Neural crest cell (in vitro differentiated cells): ENCODE data around the gene SCN3B. TPM values are rescaled to one million over a fixed set of nuclear protein-coding genes. Genes with fewer than 3 reads are reported as not detected.

Source experiments
- DNase-seq: peaks from one replicate; pipeline ENCODE4 v3.0.0; 2021; ENCODE audit warnings: low read depth, mixed read lengths, low spot score
- H3K27ac Mint-ChIP-seq: one replicate; pipeline ENCODE4 v1.8.0; 2021; ENCODE audit warnings: mild to moderate bottlenecking, mixed read lengths; ENCODE audit not compliant: unreplicated experiment
- H3K27me3 Mint-ChIP-seq: 2 replicates; pipeline ENCODE4 v1.8.0; 2021; ENCODE audit warnings: low read depth, mild to moderate bottlenecking, mixed read lengths
- H3K36me3 Mint-ChIP-seq: 2 replicates; pipeline ENCODE4 v1.8.0; 2021; ENCODE audit warnings: low read depth, mild to moderate bottlenecking, mixed read lengths
- H3K4me1 Mint-ChIP-seq: 2 replicates; pipeline ENCODE4 v1.8.0; 2021; ENCODE audit warnings: mixed read lengths
- H3K4me3 Mint-ChIP-seq: one replicate; pipeline ENCODE4 v1.8.0; 2021; ENCODE audit warnings: mild to moderate bottlenecking, mixed read lengths
- H3K9me3 Mint-ChIP-seq: 2 replicates; pipeline ENCODE4 v1.8.0; 2021; ENCODE audit warnings: mixed read lengths
- total RNA-seq: library from RNA; stranded (reverse); gene quantifications from 2 replicates; pipeline ENCODE4 v1.2.1, GENCODE V29; 2021
- TF ChIP-seq, protein P1 (sequence below): fragments of 200-600 bp; sonication (generic); conservative IDR thresholded peaks from 2 replicates; pipeline ENCODE4 v1.5.0; 2021; ENCODE audit warnings: antibody characterized with exemption, mild to moderate bottlenecking

Gene SCN3B
- total RNA-seq, 1 donor from 2014 or later = 3.6 TPM

DNA sequence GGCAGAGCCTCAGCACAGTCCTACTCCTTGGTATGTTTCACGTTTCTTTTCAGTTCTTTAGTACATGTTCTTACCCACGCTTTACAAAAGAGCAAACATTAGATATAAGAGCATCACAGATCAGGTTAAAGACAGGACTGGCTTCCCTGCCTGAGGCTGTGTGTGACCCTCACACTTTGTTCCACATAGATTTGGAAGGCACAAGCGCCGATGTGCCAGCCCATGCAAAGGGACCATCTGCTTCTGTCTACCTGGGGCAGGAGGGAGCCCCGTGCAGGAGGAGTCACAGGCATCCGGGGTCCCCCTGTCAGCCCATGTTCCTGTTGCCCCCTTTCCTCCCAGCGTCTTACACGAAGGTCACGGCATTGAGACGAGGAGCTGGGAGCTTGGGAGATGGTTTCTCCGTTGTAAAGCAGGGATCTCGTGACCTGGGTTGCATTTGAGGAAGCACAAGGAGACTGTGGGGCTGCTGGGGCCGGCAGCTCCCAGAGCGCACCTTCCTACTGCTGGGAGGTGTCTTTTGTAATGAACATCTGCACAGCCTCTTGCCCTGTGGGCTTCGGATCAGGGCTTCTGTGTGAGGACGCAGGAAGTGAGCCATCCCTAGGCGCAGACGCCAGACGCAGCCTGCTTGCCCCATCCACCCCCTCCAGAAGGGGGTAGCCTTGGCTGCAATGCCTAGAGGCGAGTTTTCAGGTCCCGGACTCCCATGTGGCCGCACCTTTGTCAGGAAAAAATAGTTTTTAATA, 72.6 kb downstream of the SCN3B start:
- Mint-ChIP-seq H3K4me1 (peaks cover 26% of the 10 kb centered on the region), H3K27me3 (peaks cover 7% of the 10 kb centered on the region), H3K36me3 (no peaks in the 10 kb centered on the region), H3K27ac (no peak overlapping the region), H3K4me3 (no peak overlapping the region), H3K9me3 (no peaks in the 10 kb centered on the region)
- TF ChIP-seq, protein P1, sequence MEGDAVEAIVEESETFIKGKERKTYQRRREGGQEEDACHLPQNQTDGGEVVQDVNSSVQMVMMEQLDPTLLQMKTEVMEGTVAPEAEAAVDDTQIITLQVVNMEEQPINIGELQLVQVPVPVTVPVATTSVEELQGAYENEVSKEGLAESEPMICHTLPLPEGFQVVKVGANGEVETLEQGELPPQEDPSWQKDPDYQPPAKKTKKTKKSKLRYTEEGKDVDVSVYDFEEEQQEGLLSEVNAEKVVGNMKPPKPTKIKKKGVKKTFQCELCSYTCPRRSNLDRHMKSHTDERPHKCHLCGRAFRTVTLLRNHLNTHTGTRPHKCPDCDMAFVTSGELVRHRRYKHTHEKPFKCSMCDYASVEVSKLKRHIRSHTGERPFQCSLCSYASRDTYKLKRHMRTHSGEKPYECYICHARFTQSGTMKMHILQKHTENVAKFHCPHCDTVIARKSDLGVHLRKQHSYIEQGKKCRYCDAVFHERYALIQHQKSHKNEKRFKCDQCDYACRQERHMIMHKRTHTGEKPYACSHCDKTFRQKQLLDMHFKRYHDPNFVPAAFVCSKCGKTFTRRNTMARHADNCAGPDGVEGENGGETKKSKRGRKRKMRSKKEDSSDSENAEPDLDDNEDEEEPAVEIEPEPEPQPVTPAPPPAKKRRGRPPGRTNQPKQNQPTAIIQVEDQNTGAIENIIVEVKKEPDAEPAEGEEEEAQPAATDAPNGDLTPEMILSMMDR = no peak
- DNase-seq = no peak

DNA sequence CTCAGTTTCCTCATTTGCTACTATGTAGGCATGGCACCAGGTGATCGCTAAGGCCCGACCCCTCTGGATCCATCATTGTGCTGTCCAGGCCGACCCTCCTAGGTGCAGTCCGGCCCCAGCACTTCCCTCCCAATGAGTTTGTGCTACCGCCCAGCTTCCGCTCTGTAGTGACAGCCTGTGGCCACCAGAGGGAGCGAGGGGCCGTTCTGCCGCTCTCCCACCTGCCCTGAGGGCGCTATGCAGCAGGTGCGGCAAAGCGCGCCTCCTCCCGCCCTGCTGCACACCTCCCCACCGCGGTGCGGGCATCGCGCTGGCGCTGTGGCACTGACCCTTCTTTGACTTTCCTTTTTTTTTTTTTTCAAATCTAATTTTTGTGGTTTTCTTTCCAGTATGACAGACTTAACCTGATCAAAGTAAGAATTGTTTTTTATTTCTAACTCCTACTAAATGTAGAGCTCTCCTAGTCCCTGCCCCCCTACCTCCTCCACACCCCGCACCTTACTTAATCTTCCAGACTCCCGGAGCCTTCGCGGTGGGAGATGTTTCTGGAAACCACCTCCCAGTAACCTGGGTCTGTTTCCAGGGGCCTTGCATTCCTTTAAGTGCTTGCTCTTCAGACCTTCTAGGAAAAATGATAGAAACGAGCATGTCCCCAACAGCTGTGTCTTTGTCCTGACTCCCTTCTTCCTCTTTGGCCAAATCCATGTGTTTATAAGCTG, 73.7 kb downstream of the SCN3B start:
- H3K27me3 Mint-ChIP-seq = peaks cover 11% of the 10 kb centered on the region
- peaks cover 15% of the 10 kb centered on the region for H3K4me1 Mint-ChIP-seq
- no peak overlapping the region for H3K27ac Mint-ChIP-seq
- no peaks in the 10 kb centered on the region for H3K36me3 Mint-ChIP-seq
- TF ChIP-seq, protein P1 = peak; percentile 93
- peak; percentile 61 for DNase-seq
- H3K9me3 Mint-ChIP-seq = no peaks in the 10 kb centered on the region
- no peak overlapping the region for H3K4me3 Mint-ChIP-seq

DNA sequence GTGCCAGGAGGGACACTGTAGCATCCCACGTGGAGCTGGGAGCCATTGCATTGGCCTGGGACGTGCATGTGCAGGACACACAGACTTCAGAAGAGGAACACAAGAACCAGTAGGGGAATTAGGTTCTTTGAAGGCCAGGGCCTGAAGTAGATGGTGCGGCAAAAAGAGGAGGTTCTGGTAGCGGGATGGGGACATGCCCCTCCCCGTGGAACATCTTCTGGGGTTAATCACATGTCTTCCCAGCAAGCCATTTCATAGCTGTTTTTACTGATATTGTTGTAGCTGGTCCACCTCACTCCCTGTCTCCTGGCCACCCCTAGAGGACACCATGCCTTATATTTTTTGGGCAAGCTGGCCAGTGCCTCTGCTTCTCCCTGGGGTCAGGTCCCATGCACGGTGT, 74.3 kb downstream of the SCN3B start:
- no peaks in the 10 kb centered on the region for H3K9me3 Mint-ChIP-seq
- H3K36me3 Mint-ChIP-seq = no peaks in the 10 kb centered on the region
- H3K27ac Mint-ChIP-seq = no peak overlapping the region
- no peak for DNase-seq
- H3K27me3 Mint-ChIP-seq = peaks cover 11% of the 10 kb centered on the region
- H3K4me1 Mint-ChIP-seq = peaks cover 13% of the 10 kb centered on the region
- H3K4me3 Mint-ChIP-seq = no peak overlapping the region
- TF ChIP-seq, protein P1 = no peak

DNA sequence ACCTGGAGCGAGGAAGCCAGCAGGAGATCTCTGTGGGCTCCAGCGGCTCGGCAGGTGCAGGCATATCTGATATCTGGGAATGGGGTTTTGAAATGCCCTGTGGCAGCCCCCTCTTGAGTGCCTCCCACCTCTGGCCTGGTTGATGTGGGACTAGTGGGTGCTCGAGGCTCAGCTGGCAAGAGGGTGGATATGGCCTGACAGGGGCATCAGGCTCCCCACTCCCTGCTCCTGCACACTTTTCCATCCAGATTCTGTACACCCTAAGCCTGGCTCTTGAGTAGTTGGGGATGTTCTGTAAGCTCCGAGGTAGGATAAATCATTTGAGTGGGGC, 75.0 kb downstream of the SCN3B start:
- no peaks in the 10 kb centered on the region for H3K36me3 Mint-ChIP-seq
- H3K27me3 Mint-ChIP-seq = peaks cover 11% of the 10 kb centered on the region
- H3K4me3 Mint-ChIP-seq = no peak overlapping the region
- H3K9me3 Mint-ChIP-seq = no peaks in the 10 kb centered on the region
- peaks cover 13% of the 10 kb centered on the region for H3K4me1 Mint-ChIP-seq
- H3K27ac Mint-ChIP-seq = no peak overlapping the region
- no peak for DNase-seq
- TF ChIP-seq, protein P1 = no peak

Other genes starting within 250 kb of the SCN3B start
- 8.5 and 8.6 TPM in 2 replicates for gene GRAMD1B, start 224.4 kb downstream of the SCN3B start, total RNA-seq
- 22.8 and 25.1 TPM in 2 replicates for gene ZNF202, start 87.0 kb upstream of the SCN3B start, total RNA-seq
- gene OR6X1, start 99.9 kb upstream of the SCN3B start, total RNA-seq = not detected in 2 replicates
- not detected in 2 replicates for gene OR6M1, start 151.7 kb upstream of the SCN3B start, total RNA-seq
- not detected in 2 replicates for gene TMEM225, start 231.0 kb upstream of the SCN3B start, total RNA-seq
- not detected in 2 replicates for gene OR8D4, start 247.5 kb upstream of the SCN3B start, total RNA-seq